ENCODE measurements around the gene ARMC2.
"Not testable (repeated sequence)": the region's sequence is repeated elsewhere in the genome, so short reads cannot be mapped to it uniquely, and the experiment has no call there.

ARMC2 gene

GRCh38 chr6:108873251-108873650 is 25.0 kb downstream of the ARMC2 start:
- FAIRE-seq = no peak

DNA sequence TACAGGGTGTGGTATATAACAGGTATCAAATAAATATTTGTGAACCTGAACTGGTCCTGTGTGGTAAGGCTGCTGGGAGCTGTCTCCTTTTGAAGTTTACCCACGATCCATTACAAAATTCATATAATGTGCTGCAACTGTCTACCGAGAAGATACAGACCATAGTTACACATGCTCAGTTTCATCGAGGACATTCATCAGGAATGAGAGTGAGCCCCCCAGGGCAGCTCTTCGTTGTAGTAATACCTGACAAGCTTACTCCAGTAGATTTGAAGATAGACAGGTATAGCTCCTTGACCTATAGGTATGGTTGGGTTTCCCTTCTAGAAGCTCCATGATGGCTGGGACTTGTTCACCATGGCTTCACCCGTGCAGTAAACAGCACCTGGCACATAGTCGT is 25.7 kb downstream of the ARMC2 start:
- FAIRE-seq = no peak

DNA sequence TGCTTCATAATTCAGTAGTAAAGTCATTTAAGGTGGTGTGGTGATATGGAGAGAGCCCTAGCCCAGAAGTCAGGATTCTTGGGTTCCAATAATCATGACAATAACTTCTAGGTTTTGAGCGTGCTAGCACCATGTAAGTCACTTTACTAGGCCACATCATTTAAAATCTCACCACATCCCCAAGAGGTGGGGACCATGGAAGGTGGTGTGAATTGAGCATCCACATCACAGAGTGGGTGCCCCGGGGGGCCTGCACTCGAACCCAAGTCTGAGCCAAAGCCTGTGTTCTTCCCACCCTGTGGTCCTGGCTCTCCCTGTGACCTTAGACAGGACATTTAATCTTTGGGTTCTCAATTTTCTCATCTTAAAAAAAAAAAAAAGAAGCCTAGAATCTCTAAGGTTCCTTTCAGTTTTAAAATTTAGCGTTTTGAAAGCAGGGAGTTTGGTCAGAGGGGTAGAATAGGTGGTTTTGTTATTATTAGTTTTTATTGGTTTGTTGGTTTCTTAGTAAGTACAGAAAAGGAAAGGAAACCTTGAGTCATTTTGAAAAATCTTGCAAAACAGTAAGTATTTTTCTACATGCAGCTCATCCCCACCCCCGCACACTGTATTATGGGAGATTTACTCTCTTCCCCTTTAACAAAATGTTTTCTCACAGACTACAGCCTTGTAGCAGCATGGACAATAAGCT is 26.4 kb downstream of the ARMC2 start:
- FAIRE-seq = no peak

GRCh38 chr6:108875161-108875555 is 26.9 kb downstream of the ARMC2 start:
- no peak for FAIRE-seq

- FAIRE-seq = no peak
Observed at GRCh38 chr6:108877046-108877751, 29.0 kb downstream of the ARMC2 start.

DNA sequence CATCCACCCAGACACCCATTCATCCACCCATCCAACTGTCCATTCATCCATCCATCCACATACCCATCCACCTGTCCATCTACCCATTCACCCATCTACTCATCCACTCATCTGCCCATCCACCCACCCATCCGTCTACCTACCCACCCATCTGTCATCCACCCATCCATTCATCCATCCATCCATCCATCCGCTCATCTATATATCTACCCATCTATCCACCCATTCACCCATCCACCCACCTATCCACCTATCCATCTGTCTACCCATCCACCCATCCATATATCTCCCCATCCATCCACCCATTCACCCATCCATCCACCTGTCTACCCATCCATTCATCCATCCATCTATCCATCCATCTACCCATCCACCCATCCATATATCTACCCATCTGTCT is 30.7 kb downstream of the ARMC2 start:
- no peak for FAIRE-seq

DNA sequence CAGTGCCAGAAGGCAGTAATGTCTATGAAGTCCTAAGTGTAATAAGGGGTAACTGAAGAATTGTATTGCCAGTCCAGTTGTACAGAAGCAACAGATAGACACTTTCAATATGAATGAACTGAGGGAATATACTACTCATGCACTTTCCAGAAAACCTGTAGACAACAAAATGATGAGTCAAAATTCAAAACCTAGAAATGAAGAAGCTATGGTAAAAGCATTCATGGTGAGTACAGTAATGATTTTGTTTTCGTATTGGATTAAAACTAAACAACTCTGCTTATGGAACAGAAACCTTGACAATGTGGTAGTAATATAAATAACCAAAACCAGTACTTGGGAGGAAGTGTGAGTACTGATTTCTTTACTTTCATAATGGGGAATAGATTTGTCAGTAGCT is 35.0 kb downstream of the ARMC2 start:
- FAIRE-seq = no peak

DNA sequence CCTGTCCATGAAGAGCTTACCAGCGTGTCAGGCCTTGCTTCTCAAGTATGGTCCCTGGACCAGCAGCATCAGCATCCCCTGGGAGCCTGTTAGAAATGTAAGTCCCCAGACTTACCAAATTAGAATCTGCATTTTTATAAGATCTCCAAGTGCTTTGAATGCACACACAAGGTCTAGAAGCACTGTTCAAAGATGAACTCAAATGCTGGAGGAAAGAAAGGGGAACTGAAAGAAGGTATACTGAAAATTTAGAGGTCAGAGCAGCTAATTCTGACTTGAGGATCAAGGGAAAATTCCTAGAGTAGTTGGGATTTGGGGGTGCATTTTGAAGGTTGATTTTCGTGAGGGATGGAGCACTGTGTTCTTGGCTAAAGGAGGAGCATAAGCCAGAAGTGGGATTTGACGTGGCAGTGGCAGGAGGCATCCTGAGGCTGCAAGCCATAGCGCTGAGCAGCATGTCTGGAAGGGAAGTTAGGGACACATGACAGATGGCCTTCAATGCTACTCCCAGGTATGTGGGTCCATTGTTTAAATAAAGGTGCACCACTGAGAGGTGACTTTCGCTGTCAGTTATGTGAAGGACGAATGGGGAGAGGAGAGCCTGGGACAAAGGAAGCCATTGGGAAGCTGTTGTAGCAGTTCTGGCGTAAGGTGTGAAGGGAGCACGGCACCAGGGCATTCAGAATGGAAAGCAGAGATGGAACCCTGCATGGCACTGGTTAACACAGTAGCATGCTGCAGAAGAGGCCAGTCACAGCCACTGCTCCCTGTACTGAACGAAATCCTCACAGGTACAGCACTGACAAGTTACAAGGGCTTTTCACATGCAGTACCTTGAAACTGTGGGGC is 36.2 kb downstream of the ARMC2 start:
- FAIRE-seq = no peak

- no peak for FAIRE-seq
Observed at GRCh38 chr6:108888052-108888451, 39.8 kb downstream of the ARMC2 start.

DNA sequence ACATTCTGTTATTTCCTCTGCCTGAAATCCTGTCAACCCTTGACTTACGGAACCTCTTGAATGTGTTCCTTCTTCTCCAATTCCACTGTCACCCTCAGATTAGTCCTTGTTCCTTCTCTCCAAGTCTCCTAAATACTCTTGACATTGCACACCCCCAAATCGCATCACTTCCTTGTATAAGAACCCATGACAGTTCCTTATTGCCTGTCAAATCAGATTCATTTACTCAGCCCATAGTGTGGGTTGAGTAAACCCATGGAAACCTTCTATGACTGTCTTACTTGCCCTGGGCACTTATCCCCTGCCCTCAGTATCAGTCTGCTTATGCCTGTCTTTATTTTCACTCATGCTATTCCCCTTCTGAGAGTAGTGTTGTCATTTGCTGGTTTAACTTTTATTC is 40.5 kb downstream of the ARMC2 start:
- no peak for FAIRE-seq

GRCh38 chr6:108890898-108891297 is 42.7 kb downstream of the ARMC2 start:
- FAIRE-seq = not testable (repeated sequence)

- FAIRE-seq = no peak
Observed at GRCh38 chr6:108895571-108895970, 47.3 kb downstream of the ARMC2 start.

- no peak for FAIRE-seq
Observed at GRCh38 chr6:108896111-108896661, 48.0 kb downstream of the ARMC2 start.

DNA sequence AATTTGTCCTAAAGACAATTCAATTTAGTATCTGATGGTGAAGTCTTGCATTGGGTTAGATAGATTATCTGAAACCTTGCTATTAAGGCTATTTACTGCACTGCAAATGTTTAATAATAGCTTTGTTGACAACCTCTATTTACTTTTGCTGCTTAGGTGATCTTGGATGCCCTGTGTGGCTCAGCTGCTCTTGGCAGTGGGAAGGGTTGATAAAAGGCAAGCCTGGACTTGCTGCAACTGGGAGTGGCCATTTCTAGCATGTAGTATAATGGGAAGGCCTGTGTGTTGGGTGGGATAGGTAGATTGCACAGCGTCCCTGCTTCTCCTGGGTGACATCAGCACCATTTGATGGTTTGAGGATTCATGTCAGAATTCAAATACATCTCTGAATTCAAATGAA is 49.1 kb downstream of the ARMC2 start:
- FAIRE-seq = no peak

DNA sequence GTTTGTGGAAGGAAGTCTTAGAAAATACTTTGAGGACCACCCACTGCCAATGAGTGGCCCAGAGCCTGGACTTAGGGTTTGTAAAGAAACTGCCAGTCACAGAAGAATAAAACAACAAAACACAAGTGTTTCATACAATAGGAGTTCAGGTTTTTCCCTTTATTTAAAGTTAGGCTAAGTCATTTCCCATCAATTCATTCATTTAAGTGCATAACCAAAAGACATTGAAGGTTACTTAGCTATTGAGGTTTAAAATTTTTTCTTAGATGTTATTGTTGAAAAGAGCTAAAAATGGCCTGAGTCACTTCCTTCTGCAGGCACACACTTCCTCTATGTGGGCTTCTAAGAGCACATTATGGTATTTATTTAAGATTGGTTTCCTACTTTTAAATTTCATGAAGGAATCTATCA is 54.2 kb downstream of the ARMC2 start:
- no peak for FAIRE-seq

DNA sequence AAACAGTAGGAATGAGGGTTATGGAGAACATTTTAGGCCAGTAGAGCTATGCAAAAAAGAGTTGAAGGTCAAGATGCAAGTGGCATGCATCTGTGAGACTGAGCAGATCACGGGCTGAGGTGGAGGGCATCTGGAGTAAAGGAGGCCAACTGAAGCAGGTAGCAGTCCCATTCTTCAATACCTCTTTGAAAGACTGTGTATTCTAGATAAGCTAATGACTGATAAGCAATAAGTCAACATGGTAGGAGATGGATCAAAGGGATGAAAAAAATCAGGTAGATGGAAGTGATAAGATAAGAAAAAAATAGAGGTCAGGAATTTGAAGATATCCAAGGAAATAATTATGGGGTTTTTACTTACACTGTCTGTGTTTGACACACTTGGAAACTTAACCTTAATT is 55.6 kb downstream of the ARMC2 start:
- no peak for FAIRE-seq

DNA sequence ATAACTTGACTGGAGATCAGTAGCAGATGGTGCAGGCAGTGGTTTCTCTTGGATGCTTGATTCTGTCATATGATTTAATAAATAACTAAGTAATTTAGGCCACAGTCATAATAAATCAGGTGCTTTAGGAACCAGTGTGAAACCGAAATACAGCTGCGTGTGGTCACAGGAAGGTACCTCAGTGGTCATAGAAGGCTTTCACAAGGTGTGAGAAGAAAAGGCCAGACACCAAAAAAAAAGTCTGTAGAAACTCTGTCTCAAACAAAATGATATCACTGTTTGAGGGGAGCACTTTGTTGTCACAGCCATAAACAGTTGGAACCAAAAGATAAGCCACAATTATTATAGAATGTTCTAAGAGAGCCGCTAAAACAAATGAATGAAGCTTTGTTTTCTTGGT is 56.5 kb downstream of the ARMC2 start:
- no peak for FAIRE-seq

DNA sequence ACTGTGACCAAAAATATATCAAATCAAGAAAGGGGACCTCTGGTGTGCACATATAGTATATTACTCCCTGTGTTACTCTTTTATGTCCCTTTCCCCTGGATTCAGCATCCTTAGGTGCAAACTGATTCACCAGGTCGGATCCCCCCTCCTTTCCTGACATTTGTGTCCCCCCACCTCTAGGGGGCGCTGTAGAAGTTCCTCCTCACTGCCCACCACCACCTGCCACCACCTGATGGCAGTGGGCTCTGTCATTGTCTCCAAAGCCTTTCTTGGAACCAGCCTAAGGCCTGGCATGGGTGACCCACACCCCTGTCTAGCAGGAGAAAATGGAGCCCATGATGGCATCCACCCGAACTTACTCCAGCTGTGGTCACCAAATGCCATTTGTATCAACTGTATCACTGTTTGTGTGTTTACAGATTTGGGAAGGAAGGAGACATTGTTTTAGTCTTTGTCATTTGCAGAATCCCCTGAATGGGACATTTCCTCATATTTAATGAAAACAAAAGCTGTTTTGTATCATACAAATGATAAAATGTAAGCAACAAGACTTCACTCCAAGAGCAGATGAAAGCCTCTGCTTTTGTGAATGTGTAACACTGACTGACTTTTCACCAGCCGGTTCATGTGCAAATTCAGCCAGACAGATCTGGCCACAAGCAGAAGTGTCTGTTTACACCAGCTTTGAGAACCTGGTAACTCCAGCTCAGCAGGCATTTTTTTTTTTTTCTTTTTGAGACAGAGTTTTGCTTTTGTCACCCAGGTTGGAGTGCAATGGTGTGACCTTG is 66.2 kb downstream of the ARMC2 start:
- FAIRE-seq = no peak

DNA sequence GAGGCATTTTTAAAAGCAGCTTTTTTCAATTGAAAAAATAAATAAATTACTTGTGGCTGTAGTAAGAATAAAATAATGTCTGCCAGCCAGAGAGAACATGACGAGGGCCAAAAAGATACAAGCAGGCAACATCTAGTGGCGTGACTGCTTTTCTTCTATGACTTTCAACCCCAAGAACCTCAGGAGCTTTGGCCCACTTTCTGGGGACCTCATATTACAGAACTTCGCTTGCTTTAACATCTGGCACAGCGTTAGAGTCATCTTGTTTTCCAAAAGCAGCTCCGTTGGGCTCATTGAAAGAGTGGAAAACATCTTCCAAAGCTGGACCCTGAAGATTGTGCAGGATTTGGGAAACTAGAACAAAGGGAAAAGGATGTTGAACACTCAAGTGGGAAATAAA is 67.0 kb downstream of the ARMC2 start:
- FAIRE-seq = no peak

- FAIRE-seq = no peak
Observed at GRCh38 chr6:108916026-108916686, 67.9 kb downstream of the ARMC2 start.

DNA sequence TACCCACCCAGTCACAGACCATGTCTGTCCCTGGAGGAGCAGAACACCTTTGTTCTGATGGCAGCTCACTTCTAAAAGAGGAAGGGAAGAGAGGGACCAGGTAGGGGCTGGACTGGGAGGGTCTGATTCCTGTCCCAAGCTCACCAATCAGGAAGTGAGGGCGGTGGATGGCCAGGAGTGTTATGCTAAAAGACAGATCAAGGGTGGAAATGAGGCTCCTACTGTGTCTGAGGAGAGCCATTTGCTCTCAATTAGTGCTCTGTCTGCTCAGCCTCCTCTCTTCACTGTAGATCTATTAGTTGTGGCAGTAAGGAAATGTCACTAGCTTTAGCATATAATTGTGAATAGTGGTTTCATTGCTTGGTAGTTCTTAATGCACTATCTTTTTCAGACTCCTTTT is 72.5 kb downstream of the ARMC2 start:
- FAIRE-seq = no peak
